Activated T-helper 1 cell treated with anti-CD3 and anti-CD28 coated beads, Interleukin-2, amount 50 U/mL, for 16 hours (primary cell): Measurements from ENCODE around the gene CCR4.
"Not testable (repeated sequence)": the region's sequence is repeated elsewhere in the genome, so short reads cannot be mapped to it uniquely, and the experiment has no call there.

Experiments
- DNase-seq, 2 donors: peaks; one replicate each; pipeline ENCODE4 v3.0.0-alpha.2; 2020; ENCODE audit warnings: low read depth in 1 of 2, low spot score in 1 of 2

The CCR4 gene

DNA sequence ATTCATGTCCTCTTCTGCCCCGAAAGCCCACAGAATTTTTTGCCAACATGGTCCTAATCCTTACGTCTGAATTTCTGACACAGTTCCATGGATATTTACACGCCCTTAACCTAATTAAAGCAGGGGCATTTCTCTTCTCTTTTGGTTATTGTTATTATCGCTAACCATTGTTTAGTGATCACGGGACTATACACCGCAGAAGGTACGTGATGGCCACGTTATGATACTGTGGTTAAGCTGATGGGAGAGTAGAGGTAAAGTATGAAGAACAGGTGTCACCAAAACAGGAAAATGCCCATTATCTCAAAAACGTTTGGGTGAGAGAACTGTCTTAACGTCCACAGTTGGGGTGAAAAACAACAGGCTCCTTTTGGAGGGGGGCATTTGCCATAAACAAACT, 26.4 kb downstream of the CCR4 start:
- no peak for DNase-seq

DNA sequence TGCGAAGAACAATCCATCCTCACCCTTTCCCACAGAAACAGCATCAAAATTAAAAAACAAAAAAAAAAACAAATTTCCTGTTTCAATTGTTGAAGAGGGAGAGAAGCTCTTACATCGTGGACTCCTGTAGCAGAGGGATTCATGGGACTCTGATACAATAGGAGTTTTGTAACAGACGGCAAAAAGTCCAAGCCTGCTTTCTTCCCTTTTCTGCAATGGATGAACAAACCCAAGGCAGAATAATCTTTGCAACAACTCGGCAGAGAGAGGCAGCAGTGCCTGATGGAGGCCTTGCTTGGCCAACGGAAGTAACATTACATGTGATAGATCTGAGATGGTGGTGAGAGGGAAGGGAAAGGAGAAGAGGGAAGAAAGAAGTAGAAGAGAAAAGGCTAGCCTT, 26.9 kb downstream of the CCR4 start:
- DNase-seq = no peak

DNA sequence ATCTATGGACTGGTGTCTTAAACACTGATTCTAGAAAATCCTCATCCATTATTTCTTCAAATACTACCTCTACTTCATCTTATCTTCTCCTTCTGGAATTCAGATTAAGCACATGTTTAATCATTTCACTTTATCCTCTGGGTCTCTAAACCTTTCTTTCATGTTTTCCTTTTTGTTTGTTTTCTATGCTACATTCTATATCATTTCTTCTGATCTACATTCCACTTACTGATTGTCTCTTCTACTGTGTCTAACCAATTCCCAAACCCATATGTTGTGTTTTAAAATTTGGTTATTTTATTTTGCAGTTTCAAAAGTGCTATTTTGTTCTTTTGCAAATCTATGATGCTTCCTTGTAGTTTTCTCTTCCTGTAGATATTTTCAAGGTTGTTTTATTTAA, 31.7 kb downstream of the CCR4 start:
- no peak for DNase-seq

DNA sequence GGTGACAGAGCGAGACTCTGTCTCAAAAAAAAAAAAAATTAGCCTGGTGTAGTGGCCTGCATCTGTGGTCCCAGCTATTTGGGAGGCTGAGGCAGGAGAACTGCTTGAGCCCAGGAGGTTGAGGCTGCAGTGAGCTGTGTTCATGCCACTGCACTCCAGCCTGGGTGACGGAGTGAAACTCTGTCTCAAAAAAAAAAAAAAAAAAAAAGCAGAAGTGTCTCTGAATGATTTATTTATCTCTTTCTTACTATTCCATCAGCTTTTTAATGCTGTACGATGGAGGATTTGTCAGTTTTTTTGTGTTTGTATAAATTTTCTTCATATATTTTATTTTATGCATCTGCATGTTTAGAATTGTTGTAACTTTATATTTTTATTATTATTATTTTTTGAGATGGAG, 33.5 kb downstream of the CCR4 start:
- not testable (repeated sequence) for DNase-seq

DNA sequence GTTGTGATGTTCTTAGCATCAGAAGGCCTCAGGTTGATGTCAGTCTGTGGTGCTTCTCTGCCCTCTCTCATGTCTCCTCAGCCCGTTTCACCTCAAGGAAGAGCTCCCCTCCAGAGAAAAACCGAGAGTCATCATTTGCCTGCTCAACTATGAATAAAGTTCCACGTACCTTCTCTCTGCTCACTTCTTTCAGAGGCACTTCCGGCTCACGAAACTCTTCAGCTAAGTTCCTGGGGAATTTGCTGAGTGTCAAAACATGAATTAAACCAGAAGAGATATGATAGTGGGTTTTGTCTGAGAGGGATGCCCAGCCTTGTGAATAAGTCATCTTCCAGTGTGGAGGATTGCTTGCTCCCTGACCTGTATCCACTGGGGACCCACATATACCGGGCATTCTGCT, 37.7 kb downstream of the CCR4 start:
- no peak for DNase-seq

DNA sequence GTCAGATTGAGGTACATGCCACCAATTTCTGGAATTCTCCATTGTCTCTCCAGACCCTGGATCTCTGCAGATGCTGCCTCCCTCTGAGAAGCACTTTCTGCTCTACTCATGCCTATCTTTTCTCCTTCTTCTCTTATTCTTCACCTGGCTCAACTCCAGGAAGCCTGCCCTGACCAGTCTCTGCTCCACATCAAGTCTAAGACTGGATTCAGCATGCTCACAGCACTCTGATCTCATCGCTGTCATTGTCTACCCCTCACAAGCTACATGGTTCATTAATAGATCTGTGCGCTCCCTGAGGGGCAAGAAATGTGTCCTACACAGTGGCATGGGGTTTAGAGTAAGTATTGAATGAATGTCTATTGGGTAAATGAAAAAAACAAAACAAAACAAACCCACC, 38.7 kb downstream of the CCR4 start:
- no peak for DNase-seq

DNA sequence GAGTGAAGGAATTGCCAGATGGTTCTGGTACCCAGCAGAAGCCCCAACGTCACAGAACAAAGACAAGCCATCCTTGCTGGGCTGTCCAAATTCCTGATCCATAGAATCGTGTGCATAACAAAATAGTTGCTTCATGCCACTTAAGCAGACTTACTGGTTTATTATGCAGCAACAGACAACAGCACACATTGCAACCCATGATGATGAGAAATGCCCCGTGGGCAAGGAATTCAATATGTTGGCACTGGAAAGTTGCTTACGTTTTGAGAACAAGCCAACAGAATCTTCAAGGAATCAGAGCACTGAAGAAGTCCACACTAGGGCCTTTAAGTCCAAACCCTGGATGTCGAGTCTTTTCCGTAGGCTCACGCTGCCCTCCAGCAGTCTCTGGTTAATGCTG, 40.3 kb downstream of the CCR4 start:
- DNase-seq = no peak

DNA sequence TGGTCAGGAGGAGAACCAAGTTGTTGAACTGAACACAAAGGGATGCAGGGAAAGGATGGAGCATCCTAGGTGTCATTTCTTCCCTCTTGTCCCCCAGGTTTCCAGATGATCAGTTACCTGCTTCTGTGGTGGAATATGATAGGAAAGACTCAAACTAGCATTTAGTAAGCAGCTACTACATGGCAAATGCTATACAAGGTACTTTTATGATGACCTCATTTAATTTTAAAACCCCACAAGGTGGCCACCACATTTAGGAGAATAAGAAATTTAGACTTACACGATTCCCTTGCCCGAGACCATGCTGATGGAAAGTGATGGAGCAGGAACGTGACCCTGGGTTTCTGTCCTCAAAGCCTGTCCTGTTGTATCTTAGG, 40.9 kb downstream of the CCR4 start:
- no peak for DNase-seq

DNA sequence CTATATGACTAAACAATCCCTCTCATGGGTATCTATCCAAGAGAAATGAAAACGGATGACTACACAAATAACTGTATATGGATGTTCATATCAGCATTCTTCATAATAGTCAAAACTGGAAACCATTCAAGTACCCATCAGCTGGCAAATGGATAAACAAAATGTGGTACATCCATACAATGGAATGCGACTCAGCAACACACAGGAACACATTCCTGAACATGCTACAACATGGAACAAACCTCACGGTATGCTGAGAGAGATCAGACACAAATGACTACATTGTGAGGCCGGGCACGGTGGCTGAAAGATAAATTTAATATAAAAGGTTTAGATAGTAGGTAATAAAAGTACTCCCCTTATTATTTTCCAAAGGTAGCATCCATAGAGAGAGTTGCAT, 42.6 kb downstream of the CCR4 start:
- DNase-seq = no peak

DNA sequence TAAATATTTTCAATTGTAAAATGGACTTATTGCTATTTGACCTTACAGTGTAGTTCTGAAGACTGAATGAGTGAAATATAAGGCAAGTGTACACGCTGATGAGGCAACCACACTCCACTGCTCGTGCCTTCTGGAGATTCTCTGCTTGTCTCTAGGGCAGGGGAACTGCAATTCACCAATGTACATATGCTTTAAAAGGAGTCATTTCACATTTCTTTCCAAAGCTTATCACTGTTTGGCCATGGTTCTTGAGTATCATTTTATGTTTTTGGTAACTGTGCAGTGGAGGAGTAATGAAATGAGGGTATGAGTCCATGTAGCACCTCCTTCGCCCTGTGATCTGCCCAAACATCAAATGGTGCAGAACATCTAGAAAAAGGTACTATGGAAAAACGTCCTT, 43.7 kb downstream of the CCR4 start:
- no peak for DNase-seq

DNA sequence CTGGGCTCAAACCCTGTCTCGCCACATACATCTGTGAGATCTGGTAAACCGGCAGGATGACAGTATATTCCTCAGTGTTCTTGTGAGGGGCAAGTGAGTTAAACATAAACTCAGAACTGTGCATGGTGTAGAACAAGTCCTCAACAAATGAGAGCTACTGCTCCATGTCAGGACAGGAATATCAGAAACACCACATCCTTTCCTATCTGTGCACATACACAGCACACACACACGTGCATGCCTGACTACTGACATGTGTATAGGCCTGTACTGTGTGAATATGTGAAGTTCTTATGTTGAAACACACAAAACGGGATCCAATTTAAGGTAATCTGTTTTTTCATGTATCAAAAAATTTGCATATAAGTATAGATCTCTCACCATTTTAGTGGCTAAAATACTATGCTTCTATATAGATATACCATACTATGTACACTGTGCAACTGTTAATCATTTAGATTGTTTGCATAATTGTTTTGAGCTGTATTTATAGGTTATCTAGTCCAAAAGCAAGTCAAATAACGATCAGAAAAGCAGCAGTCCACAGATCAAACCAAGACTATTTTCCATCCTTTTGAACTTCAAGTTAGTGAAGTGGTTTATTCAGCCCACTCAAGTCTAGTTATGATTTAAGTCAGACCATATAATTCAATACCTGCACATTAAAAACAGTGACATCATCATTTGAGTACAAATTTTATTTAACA, 44.8 kb downstream of the CCR4 start:
- no peak for DNase-seq

DNA sequence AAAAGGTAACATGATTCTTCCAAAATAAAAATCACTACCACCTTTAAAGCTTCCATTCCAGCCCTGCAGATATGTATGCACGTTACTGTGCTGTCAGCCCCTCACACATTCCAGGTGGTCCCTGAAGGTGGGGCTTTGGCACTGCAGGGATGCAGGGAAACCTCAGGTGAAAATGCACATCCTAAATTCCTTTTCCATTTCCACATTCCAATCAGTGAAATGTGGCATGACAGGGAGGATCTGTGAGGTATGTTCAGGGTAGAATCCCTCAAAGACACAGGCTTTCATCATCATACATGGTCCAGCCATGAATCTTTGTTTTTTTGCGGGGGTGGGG, 45.3 kb downstream of the CCR4 start:
- no peak for DNase-seq

DNA sequence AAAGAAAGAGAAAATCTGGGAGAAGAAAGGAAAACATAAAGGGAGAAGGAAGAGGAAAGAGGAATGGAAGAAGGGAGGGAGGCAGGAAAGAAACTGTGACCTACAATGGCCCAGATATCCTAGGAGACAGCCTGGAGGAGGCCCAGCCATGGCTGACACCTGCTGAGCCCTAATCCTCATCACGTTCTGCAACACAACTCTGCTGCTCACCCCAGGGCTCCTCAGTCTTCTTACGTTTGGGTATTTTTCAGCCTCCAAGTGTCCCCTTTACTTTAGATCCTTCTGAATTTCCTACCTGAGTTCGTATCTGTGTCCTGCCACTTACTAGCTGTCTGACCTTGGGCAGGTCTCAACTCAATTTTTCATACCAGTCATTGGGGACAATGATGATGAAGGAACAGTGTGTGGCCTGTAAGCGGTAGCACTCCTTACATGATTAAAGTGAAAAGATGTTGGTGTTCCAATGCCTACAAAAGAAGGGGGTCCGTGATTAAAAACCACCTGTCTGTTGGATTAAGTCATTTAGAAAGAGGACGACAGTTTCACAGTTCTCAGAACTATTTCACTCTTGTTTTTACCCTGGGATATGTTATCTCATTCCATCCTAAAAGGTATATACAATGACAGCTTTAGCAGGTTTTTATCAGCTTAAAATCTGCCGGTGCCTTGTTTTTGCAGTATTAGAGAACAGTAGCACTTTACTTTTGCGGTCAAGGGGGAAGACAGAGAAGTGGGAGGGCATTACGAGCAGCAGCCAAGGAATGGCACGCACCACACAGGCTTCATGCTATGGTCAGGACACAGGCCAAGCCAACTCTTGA, 47.4 kb downstream of the CCR4 start:
- no peak for DNase-seq

DNA sequence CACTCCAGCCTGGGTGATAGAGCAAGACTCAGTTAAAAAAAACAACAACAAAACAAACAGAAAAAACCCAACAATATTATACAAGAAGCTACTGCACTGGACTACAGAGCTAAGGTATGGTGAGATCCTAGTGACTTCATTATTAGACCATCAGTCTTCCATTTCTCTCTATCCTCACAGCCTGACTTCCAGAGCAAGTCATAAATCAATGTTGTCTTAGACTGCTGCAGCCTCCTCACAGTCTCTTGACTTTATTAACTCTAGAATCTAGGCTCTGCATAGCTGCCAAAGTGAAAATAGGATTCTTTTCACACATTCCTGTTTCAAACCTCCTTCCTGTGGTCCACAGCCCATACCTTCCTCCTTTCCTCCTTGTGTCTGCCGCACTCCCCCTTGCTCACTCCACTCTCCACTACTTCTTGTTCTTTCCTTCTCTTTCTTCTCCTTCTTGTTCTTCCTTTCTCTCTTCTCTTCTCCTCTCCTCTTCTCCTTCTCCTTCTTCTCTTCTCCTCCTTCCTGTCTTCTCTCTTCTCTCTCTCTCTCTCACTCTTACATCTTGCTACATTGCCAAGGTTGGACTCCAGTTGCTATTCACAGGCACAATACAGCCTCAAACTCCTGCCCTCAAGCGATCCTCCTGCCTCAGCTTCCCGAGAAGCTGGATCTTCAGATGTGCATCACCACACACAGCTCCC, 49.4 kb downstream of the CCR4 start:
- DNase-seq = no peak

DNA sequence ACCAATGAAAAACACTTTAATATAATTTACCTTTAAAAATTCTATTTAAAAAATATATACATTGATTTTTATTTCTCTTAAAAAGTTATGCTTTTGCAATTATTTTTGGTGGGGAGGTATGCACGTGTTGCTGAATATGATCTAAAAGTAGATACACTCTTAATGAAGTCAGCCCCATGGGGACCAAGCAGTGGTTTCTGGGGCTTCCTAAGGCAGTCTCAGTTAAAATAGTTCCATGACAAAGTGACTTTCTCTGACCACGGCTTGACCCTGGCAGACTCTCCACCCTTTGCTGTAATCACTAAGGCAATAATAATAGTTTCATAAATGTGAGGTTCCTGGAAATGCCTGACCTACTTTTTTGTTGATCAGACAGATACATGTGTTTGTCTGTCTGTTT, 50.4 kb downstream of the CCR4 start:
- no peak for DNase-seq

DNA sequence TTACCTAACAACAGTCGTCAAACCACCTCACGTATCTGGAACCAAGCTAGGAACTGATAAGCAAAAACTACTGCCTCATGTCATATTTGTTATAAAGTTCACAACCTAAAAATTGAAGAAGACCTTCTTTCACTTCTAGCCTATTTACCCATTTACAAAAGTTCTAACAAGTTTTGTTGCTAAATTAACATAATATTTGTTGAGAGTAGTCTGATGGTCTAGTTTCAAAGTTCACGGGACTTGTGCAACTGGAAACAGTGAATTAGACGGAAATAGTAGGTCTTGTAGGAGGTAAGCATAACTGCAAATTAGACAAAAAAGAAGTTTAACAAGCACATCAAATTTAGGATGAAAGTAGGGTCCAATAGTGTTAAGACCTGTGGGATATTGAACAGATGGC, 51.9 kb downstream of the CCR4 start:
- no peak for DNase-seq

DNA sequence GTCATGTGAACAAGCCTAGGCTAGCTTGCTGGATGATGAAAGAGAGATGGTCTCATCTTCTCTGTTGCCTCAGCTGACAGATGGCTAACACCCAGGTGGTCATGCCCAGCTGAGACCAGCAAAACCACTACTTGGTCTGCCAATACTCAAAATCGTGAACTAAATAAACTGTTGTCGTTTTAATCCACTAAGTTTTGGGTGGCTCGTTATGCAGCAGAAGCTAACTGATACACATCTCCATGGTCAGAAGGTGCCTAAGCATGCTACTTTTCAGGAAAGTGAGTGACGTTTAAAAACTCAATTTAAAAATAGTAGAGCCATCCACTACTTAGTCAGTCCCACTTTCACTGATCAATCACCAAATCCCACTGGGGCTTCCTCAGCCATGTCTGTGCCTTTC, 52.8 kb downstream of the CCR4 start:
- DNase-seq = no peak

DNA sequence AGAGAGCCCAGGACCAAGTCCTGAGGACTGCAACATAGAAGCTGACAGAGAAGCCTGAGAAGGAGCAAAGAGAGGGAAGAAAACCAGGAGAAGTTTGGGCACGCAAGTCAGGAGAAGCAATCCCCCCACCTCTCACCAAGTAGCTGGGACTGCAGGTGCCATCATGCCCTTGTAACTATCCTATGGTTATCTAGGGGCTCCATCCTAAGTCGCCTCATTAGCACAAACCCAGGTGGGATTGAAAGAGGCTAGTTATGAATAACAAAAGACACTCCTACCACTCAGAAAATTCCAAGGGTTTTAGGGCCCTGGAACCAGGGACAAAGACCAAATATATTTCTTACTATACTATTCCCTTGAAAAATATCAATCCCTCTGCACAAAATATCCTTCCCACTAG, 53.5 kb downstream of the CCR4 start:
- no peak for DNase-seq
